GM12878 (cell line): ENCODE results near the gene MIA. TPM values are rescaled to one million over a fixed set of nuclear protein-coding genes. Genes with fewer than 3 reads are reported as not detected.

Experiments
- ATAC-seq: fragments of 200-7000 bp; cut with Tn5 transposase; 3 replicates; pipeline ENCODE4 v1.9.1; 2020; ENCODE audit warnings: mild to moderate bottlenecking, moderate library complexity
- BruUV-seq: library from RNA; stranded (reverse); fragments of 400-500 nt; replicated peaks from 2 replicates; lab custom pipeline; 2021; lab: Mats Ljungman, UMichigan
- CTCF ChIA-PET: fragments of 300-600 bp; sonication (Branson Sonifier 250); formaldehyde crosslinking; extraction: SDS; loops from one replicate; lab custom pipeline; 2021; ENCODE audit warnings: inconsistent platforms; lab: Yijun Ruan, JAX
- POLR2A ChIA-PET: fragments of 350-600 bp; formaldehyde crosslinking; extraction: SDS; loops from one replicate; lab custom pipeline; 2021; ENCODE audit warnings: inconsistent platforms; lab: Charles Lee
- RAD21 ChIA-PET: fragments of 300-600 bp; sonication (Branson Sonifier 250); formaldehyde crosslinking; loops from one replicate; lab custom pipeline; 2023; ENCODE audit warnings: antibody characterized with exemption; ENCODE audit not compliant: unreplicated experiment; lab: Charles Lee
- SMC1A ChIA-PET: fragments of 300-600 bp; sonication (Branson Sonifier 250); formaldehyde crosslinking; loops from one replicate; lab custom pipeline; 2023; ENCODE audit not compliant: unreplicated experiment, uncharacterized antibody; lab: Charles Lee
- DNase-seq: peaks from one replicate; pipeline ENCODE4 v3.0.0-alpha.2; 2011; ENCODE audit warnings: low read depth, low spot score
- FAIRE-seq: peaks from 3 replicates; lab custom pipeline; 2011; peaks lifted over from hg19 to GRCh38; lab: Jason Lieb, UNC
- H2AFZ ChIP-seq: 2 replicates; pipeline ENCODE4 v1.6.0; 2011; ENCODE audit warnings: low read depth, low read length, control low read depth; ENCODE audit not compliant: control insufficient read depth
- H3K27ac ChIP-seq: 2 replicates; pipeline ENCODE4 v1.5.1; 2011; ENCODE audit warnings: control low read depth; ENCODE audit not compliant: control insufficient read depth, insufficient read depth
- H3K27me3 ChIP-seq, 2 experiments: replicated peaks in 1 of 2; 2 replicates each; pipeline versions ENCODE4 v1.6.0 to v1.6.1; 2011; ENCODE audit warnings: low read length in 1 of 2; ENCODE audit not compliant: control insufficient read depth in 2 of 2, insufficient read depth in 2 of 2
- H3K36me3 ChIP-seq, 2 experiments: 2 replicates each; pipeline ENCODE4 v1.5.1; 2011; ENCODE audit warnings: low read length in 1 of 2; ENCODE audit not compliant: control insufficient read depth in 2 of 2, insufficient read depth in 2 of 2
- H3K4me1 ChIP-seq: 2 replicates; pipeline ENCODE4 v1.6.1; 2011; ENCODE audit warnings: mild to moderate bottlenecking, low read length, moderate library complexity, mixed read lengths; ENCODE audit not compliant: control insufficient read depth, insufficient read depth
- H3K4me2 ChIP-seq: 2 replicates; pipeline ENCODE4 v1.6.0; 2011; ENCODE audit warnings: control low read depth; ENCODE audit not compliant: control insufficient read depth, insufficient read depth
- H3K4me3 ChIP-seq: fragments of 200-600 bp; sonication (generic); 2 replicates; pipeline ENCODE4 v1.5.1; 2016
- H3K79me2 ChIP-seq: 2 replicates; pipeline ENCODE4 v1.6.0; 2011; ENCODE audit warnings: low read length; ENCODE audit not compliant: control insufficient read depth, insufficient read depth
- H3K9ac ChIP-seq: 2 replicates; pipeline ENCODE4 v1.8.0; 2011; ENCODE audit warnings: low read length, control low read depth, mixed read lengths; ENCODE audit not compliant: control insufficient read depth, insufficient read depth
- H3K9me3 ChIP-seq: replicated peaks from 3 replicates; pipeline ENCODE4 v1.5.1; 2011; ENCODE audit warnings: mild to moderate bottlenecking, low read length; ENCODE audit not compliant: control insufficient read depth, insufficient read depth
- H4K20me1 ChIP-seq: 2 replicates; pipeline ENCODE4 v1.6.0; 2011; ENCODE audit not compliant: control insufficient read depth, insufficient read depth
- BMI1 ChIP-seq: fragments of 450-650 bp; IDR thresholded peaks from 2 replicates; pipeline ENCODE4 v1.6.1; 2016; ENCODE audit warnings: mild to moderate bottlenecking, moderate library complexity, borderline replicate concordance
- CREM ChIP-seq: IDR thresholded peaks from 2 replicates; pipeline ENCODE4 v1.6.1; 2014; ENCODE audit warnings: antibody characterized with exemption, low read depth
- GATAD2B ChIP-seq: fragments of 450-650 bp; conservative IDR thresholded peaks from 2 replicates; pipeline ENCODE4 v1.6.1; 2017; ENCODE audit warnings: low read depth, mild to moderate bottlenecking, moderate library complexity
- NFXL1 ChIP-seq: fragments of 450-650 bp; IDR thresholded peaks from 2 replicates; pipeline ENCODE4 v1.6.1; 2017; ENCODE audit warnings: antibody characterized with exemption, mild to moderate bottlenecking, borderline replicate concordance
- RCOR1 ChIP-seq: conservative IDR thresholded peaks from 2 replicates; pipeline ENCODE4 v1.6.1; 2012; ENCODE audit warnings: low read depth, low read length, improper control_type of control experiment
- RFX5 ChIP-seq: IDR thresholded peaks from 2 replicates; pipeline ENCODE4 v1.6.1; 2011; ENCODE audit warnings: low read depth, low read length, improper control_type of control experiment
- STAT1 ChIP-seq: fragments of 450-650 bp; conservative IDR thresholded peaks from 2 replicates; pipeline ENCODE4 v1.6.1; 2014; ENCODE audit warnings: antibody characterized with exemption, mild to moderate bottlenecking
- SUPT20H ChIP-seq: IDR thresholded peaks from 2 replicates; pipeline ENCODE4 v1.6.1; 2011; ENCODE audit warnings: low read depth, mild to moderate bottlenecking, low read length, moderate library complexity, borderline replicate concordance; ENCODE audit not compliant: control insufficient read depth
- TCF12 ChIP-seq: IDR thresholded peaks from 2 replicates; pipeline ENCODE4 v1.6.1; 2011; ENCODE audit warnings: low read depth, mild to moderate bottlenecking, low read length
- ZNF207 ChIP-seq: fragments of 450-650 bp; IDR thresholded peaks from 2 replicates; pipeline ENCODE4 v1.6.1; 2014; ENCODE audit warnings: antibody characterized with exemption, mild to moderate bottlenecking, borderline replicate concordance
- WGBS: methylation state at CpG from one replicate; pipeline ENCODE4 v1.1.6; 2016; ENCODE audit warnings: low lambda C conversion rate; ENCODE audit not compliant: insufficient replicate concordance, insufficient coverage; ENCODE audit errors: missing lambda C conversion rate; 5-methylcytosine and 5-hydroxymethylcytosine counted together
- in situ Hi-C: fragments of 300-500 bp; cut with MboI; formaldehyde crosslinking; loops from 9 replicates; pipeline ENCODE4 v1.14.3; 2018; ENCODE audit warnings: mixed read lengths
- intact Hi-C: fragments of 100-400 bp; cut with micrococcal nuclease; formaldehyde crosslinking; loops from one replicate; pipeline ENCODE4 v1.14.2; 2022; ENCODE audit not compliant: unreplicated experiment
- polyA plus RNA-seq, 11 experiments: library from polyadenylated mRNA; depleted of rRNA in 4 of 11; unstranded in 6 of 11; stranded (reverse) in 5 of 11; fragments of >200 nt; fragmentation: Nextera tagmentation in 4 of 11; fragmentation: Illumina TruSeq in 1 of 11; extraction: Ambion mirVana in 4 of 11; extraction: Trizol in 1 of 11; gene quantifications; 1 replicate in 1 of 11; 2 replicates in 10 of 11; pipeline versions ENCODE4 v1.2.1 to v1.2.3, GENCODE V29; 2011 to 2016; ENCODE audit warnings: inconsistent platforms in 2 of 11, missing spikeins in 2 of 11, low read depth in 1 of 11
- total RNA-seq, 4 experiments: library from RNA; depleted of rRNA in 3 of 4; stranded (reverse); fragments of >200 nt in 3 of 4; fragmentation: Illumina TruSeq in 1 of 4; extraction: Trizol in 1 of 4; gene quantifications; 2 replicates each; pipeline versions ENCODE4 v1.2.1 to v1.2.3, GENCODE V29; 2013 to 2021
- TF ChIP-seq, protein P1 (sequence below): fragments of 450-650 bp; IDR thresholded peaks from 2 replicates; pipeline ENCODE4 v1.6.1; 2017; ENCODE audit warnings: low read depth, mild to moderate bottlenecking, moderate library complexity
- TF ChIP-seq, protein P2 (sequence below): IDR thresholded peaks from 2 replicates; pipeline ENCODE4 v1.6.1; 2011; ENCODE audit warnings: low read depth, mild to moderate bottlenecking, low read length, moderate library complexity, borderline replicate concordance; ENCODE audit errors: extremely low read depth
- TF ChIP-seq, protein P3 (sequence below): IDR thresholded peaks from 2 replicates; pipeline ENCODE4 v1.6.1; 2012; ENCODE audit warnings: low read depth, low read length, improper control_type of control experiment

Gene MIA
- total and polyA plus RNA-seq, 10 of the 15 experiments (the other 5 are each of a cell fraction or from before 2014, with no cell fraction given) = 0.16 to 2.7 (median 1.4) TPM; not detected in 3

DNA sequence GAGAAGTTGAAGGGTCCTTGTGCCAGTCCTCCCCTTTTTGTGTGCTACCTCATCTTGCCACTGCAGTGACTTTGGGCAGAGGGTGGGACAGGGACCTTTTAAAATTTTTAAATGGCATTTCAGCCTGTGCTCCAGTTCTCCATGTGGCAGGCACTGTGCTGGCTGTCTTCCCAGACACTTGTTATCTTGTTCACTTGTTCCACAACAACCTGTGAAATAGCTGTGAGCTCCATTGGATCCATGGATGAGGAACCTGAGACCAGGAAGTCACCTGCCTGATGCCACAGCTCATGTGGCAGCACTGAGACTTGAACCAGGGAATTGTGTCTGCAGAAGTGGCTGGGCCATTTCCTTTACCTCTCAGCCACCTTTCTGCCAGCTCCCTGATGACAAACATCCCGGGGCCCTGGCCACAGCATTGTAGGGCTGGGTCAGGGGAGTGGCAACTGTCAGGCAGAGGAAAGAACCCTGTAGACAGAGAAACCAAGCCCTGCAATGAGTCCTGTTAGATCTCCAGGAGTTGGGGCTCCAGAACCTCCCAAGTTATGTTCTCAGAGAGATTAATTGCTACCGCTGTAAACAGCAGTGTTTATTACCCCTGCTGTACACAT is 30.0 kb downstream of the MIA start:
- WGBS = 50% methylated on average over 2 of the region's 2 CpGs
- in situ Hi-C loops (no loop called here), intact Hi-C loops (no loop called here)
- TF ChIP-seq, protein P1, sequence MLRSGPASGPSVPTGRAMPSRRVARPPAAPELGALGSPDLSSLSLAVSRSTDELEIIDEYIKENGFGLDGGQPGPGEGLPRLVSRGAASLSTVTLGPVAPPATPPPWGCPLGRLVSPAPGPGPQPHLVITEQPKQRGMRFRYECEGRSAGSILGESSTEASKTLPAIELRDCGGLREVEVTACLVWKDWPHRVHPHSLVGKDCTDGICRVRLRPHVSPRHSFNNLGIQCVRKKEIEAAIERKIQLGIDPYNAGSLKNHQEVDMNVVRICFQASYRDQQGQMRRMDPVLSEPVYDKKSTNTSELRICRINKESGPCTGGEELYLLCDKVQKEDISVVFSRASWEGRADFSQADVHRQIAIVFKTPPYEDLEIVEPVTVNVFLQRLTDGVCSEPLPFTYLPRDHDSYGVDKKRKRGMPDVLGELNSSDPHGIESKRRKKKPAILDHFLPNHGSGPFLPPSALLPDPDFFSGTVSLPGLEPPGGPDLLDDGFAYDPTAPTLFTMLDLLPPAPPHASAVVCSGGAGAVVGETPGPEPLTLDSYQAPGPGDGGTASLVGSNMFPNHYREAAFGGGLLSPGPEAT = no peak
- TF ChIP-seq CREM = no peak
- no peak for TF ChIP-seq RCOR1
- TF ChIP-seq TCF12 = no peak
- TF ChIP-seq, protein P2, sequence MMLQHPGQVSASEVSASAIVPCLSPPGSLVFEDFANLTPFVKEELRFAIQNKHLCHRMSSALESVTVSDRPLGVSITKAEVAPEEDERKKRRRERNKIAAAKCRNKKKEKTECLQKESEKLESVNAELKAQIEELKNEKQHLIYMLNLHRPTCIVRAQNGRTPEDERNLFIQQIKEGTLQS = no peak
- TF ChIP-seq, protein P3, sequence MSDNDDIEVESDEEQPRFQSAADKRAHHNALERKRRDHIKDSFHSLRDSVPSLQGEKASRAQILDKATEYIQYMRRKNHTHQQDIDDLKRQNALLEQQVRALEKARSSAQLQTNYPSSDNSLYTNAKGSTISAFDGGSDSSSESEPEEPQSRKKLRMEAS = no peak
- TF ChIP-seq BMI1 = no peak
- no peak for TF ChIP-seq SUPT20H
- no peak for TF ChIP-seq RFX5
- no peak for TF ChIP-seq GATAD2B
- TF ChIP-seq NFXL1 = no peak
- no peak for TF ChIP-seq ZNF207
- no peak for TF ChIP-seq STAT1
- no peak overlapping the region for H3K27ac ChIP-seq
- peaks cover 15 to 29% of the 10 kb centered on the region in 2 experiments; a peak in 3 of 4 replicates for H3K36me3 ChIP-seq
- H3K4me1 ChIP-seq = peaks cover 49% of the 10 kb centered on the region
- no peak overlapping the region; the same call in 1 of the 2 replicates for H3K4me2 ChIP-seq
- ChIA-PET CTCF (interaction anchor here (0.6 to 5.9 kb wide), 16 partner anchors 12 to 217 kb away, joined by 3 to 51 read pairs (median 4); partner anchors contain the start of genes ACTMAP, COQ8B, ITPKC and RAB4B), RAD21 (interaction anchor here (2.2 to 3.6 kb wide), 3 partner anchors 15 to 142 kb away, joined by 10 to 29 read pairs (median 12); partner anchors contain the start of gene RAB4B), SMC1A (interaction anchor here (0.6 to 4.2 kb wide), 8 partner anchors 27 to 143 kb away, joined by 3 to 41 read pairs (median 6); partner anchors contain the start of genes ACTMAP, COQ8B, ITPKC and RAB4B), POLR2A (interaction anchor here (0.5 to 4.3 kb wide), 5 partner anchors 10 to 55 kb away, joined by 5 to 37 read pairs (median 7); partner anchors contain the start of genes ACTMAP, RAB4B and SNRPA)
- no peak for DNase-seq
- no peak overlapping the region for H3K9ac ChIP-seq
- peaks cover 52% of the 10 kb centered on the region for H3K79me2 ChIP-seq
- no peak for FAIRE-seq
- no TSS peak for BruUV-seq
- no peak overlapping the region for H2AFZ ChIP-seq
- H3K9me3 ChIP-seq = no peaks in the 10 kb centered on the region
- no peak for ATAC-seq
- no peaks in the 10 kb centered on the region for H3K27me3 ChIP-seq
- H4K20me1 ChIP-seq = peaks cover 19% of the 10 kb centered on the region
- H3K4me3 ChIP-seq = no peak overlapping the region
